GM12878 (cell line): ENCODE measurements around the gene MEDAG. TPM values are rescaled to one million over a fixed set of nuclear protein-coding genes. Genes with fewer than 3 reads are reported as not detected.

ENCODE experiments used
- ATAC-seq: fragments of 200-7000 bp; cut with Tn5 transposase; 3 replicates; pipeline ENCODE4 v1.9.1; 2020; ENCODE audit warnings: mild to moderate bottlenecking, moderate library complexity
- BruUV-seq: library from RNA; stranded (reverse); fragments of 400-500 nt; replicated peaks from 2 replicates; lab custom pipeline; 2021; lab: Mats Ljungman, UMichigan
- CTCF ChIA-PET: fragments of 300-600 bp; sonication (Branson Sonifier 250); formaldehyde crosslinking; extraction: SDS; loops from one replicate; lab custom pipeline; 2021; ENCODE audit warnings: inconsistent platforms; lab: Yijun Ruan, JAX
- POLR2A ChIA-PET: fragments of 350-600 bp; formaldehyde crosslinking; extraction: SDS; loops from one replicate; lab custom pipeline; 2021; ENCODE audit warnings: inconsistent platforms; lab: Charles Lee
- RAD21 ChIA-PET: fragments of 300-600 bp; sonication (Branson Sonifier 250); formaldehyde crosslinking; loops from one replicate; lab custom pipeline; 2023; ENCODE audit warnings: antibody characterized with exemption; ENCODE audit not compliant: unreplicated experiment; lab: Charles Lee
- SMC1A ChIA-PET: fragments of 300-600 bp; sonication (Branson Sonifier 250); formaldehyde crosslinking; loops from one replicate; lab custom pipeline; 2023; ENCODE audit not compliant: unreplicated experiment, uncharacterized antibody; lab: Charles Lee
- DNase-seq: peaks from one replicate; pipeline ENCODE4 v3.0.0-alpha.2; 2011; ENCODE audit warnings: low read depth, low spot score
- FAIRE-seq: peaks from 3 replicates; lab custom pipeline; 2011; peaks lifted over from hg19 to GRCh38; lab: Jason Lieb, UNC
- H2AFZ ChIP-seq: 2 replicates; pipeline ENCODE4 v1.6.0; 2011; ENCODE audit warnings: low read depth, low read length, control low read depth; ENCODE audit not compliant: control insufficient read depth
- H3K27ac ChIP-seq: 2 replicates; pipeline ENCODE4 v1.5.1; 2011; ENCODE audit warnings: control low read depth; ENCODE audit not compliant: control insufficient read depth, insufficient read depth
- H3K27me3 ChIP-seq, 2 experiments: replicated peaks in 1 of 2; 2 replicates each; pipeline versions ENCODE4 v1.6.0 to v1.6.1; 2011; ENCODE audit warnings: low read length in 1 of 2; ENCODE audit not compliant: control insufficient read depth in 2 of 2, insufficient read depth in 2 of 2
- H3K36me3 ChIP-seq, 2 experiments: 2 replicates each; pipeline ENCODE4 v1.5.1; 2011; ENCODE audit warnings: low read length in 1 of 2; ENCODE audit not compliant: control insufficient read depth in 2 of 2, insufficient read depth in 2 of 2
- H3K4me1 ChIP-seq: 2 replicates; pipeline ENCODE4 v1.6.1; 2011; ENCODE audit warnings: mild to moderate bottlenecking, low read length, moderate library complexity, mixed read lengths; ENCODE audit not compliant: control insufficient read depth, insufficient read depth
- H3K4me2 ChIP-seq: 2 replicates; pipeline ENCODE4 v1.6.0; 2011; ENCODE audit warnings: control low read depth; ENCODE audit not compliant: control insufficient read depth, insufficient read depth
- H3K4me3 ChIP-seq: fragments of 200-600 bp; sonication (generic); 2 replicates; pipeline ENCODE4 v1.5.1; 2016
- H3K79me2 ChIP-seq: 2 replicates; pipeline ENCODE4 v1.6.0; 2011; ENCODE audit warnings: low read length; ENCODE audit not compliant: control insufficient read depth, insufficient read depth
- H3K9ac ChIP-seq: 2 replicates; pipeline ENCODE4 v1.8.0; 2011; ENCODE audit warnings: low read length, control low read depth, mixed read lengths; ENCODE audit not compliant: control insufficient read depth, insufficient read depth
- H3K9me3 ChIP-seq: replicated peaks from 3 replicates; pipeline ENCODE4 v1.5.1; 2011; ENCODE audit warnings: mild to moderate bottlenecking, low read length; ENCODE audit not compliant: control insufficient read depth, insufficient read depth
- H4K20me1 ChIP-seq: 2 replicates; pipeline ENCODE4 v1.6.0; 2011; ENCODE audit not compliant: control insufficient read depth, insufficient read depth
- BRCA1 ChIP-seq: IDR thresholded peaks from 2 replicates; pipeline ENCODE4 v1.6.1; 2011; ENCODE audit warnings: low read depth, low read length, improper control_type of control experiment
- CHD2 ChIP-seq: IDR thresholded peaks from 2 replicates; pipeline ENCODE4 v1.6.1; 2011; ENCODE audit warnings: low read depth, low read length, improper control_type of control experiment, borderline replicate concordance
- ELK1 ChIP-seq: IDR thresholded peaks from 2 replicates; pipeline ENCODE4 v1.6.1; 2012; ENCODE audit warnings: low read depth, low read length, improper control_type of control experiment
- NFYB ChIP-seq: IDR thresholded peaks from 2 replicates; pipeline ENCODE4 v1.6.1; 2011; ENCODE audit warnings: low read depth, mild to moderate bottlenecking, low read length, improper control_type of control experiment, moderate library complexity; ENCODE audit not compliant: insufficient read depth
- RCOR1 ChIP-seq: conservative IDR thresholded peaks from 2 replicates; pipeline ENCODE4 v1.6.1; 2012; ENCODE audit warnings: low read depth, low read length, improper control_type of control experiment
- SRF ChIP-seq, 2 experiments: IDR thresholded peaks; 2 replicates each; pipeline ENCODE4 v1.6.1; 2011; ENCODE audit warnings: low read depth in 2 of 2, low read length in 2 of 2, mild to moderate bottlenecking in 1 of 2, moderate library complexity in 1 of 2
- TARDBP ChIP-seq: IDR thresholded peaks from 2 replicates; pipeline ENCODE4 v1.6.1; 2016; ENCODE audit warnings: borderline replicate concordance
- WGBS: methylation state at CpG from one replicate; pipeline ENCODE4 v1.1.6; 2016; ENCODE audit warnings: low lambda C conversion rate; ENCODE audit not compliant: insufficient replicate concordance, insufficient coverage; ENCODE audit errors: missing lambda C conversion rate; 5-methylcytosine and 5-hydroxymethylcytosine counted together
- in situ Hi-C: fragments of 300-500 bp; cut with MboI; formaldehyde crosslinking; loops from 9 replicates; pipeline ENCODE4 v1.14.3; 2018; ENCODE audit warnings: mixed read lengths
- intact Hi-C: fragments of 100-400 bp; cut with micrococcal nuclease; formaldehyde crosslinking; loops from one replicate; pipeline ENCODE4 v1.14.2; 2022; ENCODE audit not compliant: unreplicated experiment
- polyA plus RNA-seq, 11 experiments: library from polyadenylated mRNA; depleted of rRNA in 4 of 11; unstranded in 6 of 11; stranded (reverse) in 5 of 11; fragments of >200 nt; fragmentation: Nextera tagmentation in 4 of 11; fragmentation: Illumina TruSeq in 1 of 11; extraction: Ambion mirVana in 4 of 11; extraction: Trizol in 1 of 11; gene quantifications; 1 replicate in 1 of 11; 2 replicates in 10 of 11; pipeline versions ENCODE4 v1.2.1 to v1.2.3, GENCODE V29; 2011 to 2016; ENCODE audit warnings: inconsistent platforms in 2 of 11, missing spikeins in 2 of 11, low read depth in 1 of 11
- total RNA-seq, 4 experiments: library from RNA; depleted of rRNA in 3 of 4; stranded (reverse); fragments of >200 nt in 3 of 4; fragmentation: Illumina TruSeq in 1 of 4; extraction: Trizol in 1 of 4; gene quantifications; 2 replicates each; pipeline versions ENCODE4 v1.2.1 to v1.2.3, GENCODE V29; 2013 to 2021

MEDAG gene
- total and polyA plus RNA-seq, 10 of the 15 experiments (the other 5 are each of a cell fraction or from before 2014, with no cell fraction given): 0.03 TPM; not detected in 9

- 59% methylated on average over 5 of the region's 5 CpGs for WGBS
- intact Hi-C loops: no loop called here
- CTCF ChIA-PET: no interaction called here
Observed at GRCh38 chr13:30884543-30884942, 21.5 kb upstream of the MEDAG start.

DNA sequence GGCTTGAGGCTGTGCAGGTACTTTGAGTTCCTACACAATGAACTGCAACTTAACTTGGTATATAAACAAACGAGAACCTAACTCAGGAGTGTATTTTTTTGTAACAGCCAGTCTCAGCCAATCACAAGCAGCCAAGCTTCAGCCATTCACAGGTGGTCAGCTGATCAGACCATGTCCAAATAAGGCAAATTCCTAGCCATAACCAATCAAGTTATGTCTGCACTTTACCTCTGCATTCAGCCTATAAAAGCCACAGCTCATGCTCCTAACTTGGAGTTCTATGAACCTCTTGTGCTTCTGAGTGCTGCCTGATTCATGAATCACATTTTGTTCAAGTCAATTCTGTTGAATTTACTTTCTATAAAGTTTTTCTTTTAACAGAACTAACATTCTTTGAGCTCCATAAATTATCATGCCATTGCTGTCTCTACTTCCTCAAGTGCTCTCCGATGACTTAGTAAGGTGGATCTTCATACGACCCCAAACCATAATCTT, 16.8 kb upstream of the MEDAG start:
- DNase-seq: no peak
- Histone ChIP-seq H2AFZ (no peak overlapping the region), H4K20me1 (no peaks in the 10 kb centered on the region), H3K4me2 (no peak overlapping the region), H3K27me3 (no peaks in the 10 kb centered on the region; a peak in 1 of 4 replicates), H3K27ac (no peak overlapping the region), H3K9me3 (no peaks in the 10 kb centered on the region; the same call in 2 of the 3 replicates), H3K9ac (no peak overlapping the region), H3K36me3 (no peaks in the 10 kb centered on the region), H3K4me1 (no peaks in the 10 kb centered on the region), H3K79me2 (no peaks in the 10 kb centered on the region), H3K4me3 (no peak overlapping the region)
- FAIRE-seq: no peak
- ChIA-PET SMC1A (no interaction called here), POLR2A (no interaction called here), RAD21 (no interaction called here), CTCF (no interaction called here)
- 54% methylated on average over 3 of the region's 3 CpGs for WGBS
- intact Hi-C loops (no loop called here), in situ Hi-C loops (no loop called here)
- no peak for ATAC-seq
- TF ChIP-seq BRCA1 (no peak), SRF (IDR thresholded peaks at IDR 0.05; ENCODE audit: low read depth in 2 of 2, low read length in 2 of 2) (peak in 1 of 2 experiments; percentile 48; a peak in 1 of 4 replicates)
- no TSS peak for BruUV-seq

More at GRCh38 chr13:30884543-30884942, 21.5 kb upstream of the MEDAG start:
- in situ Hi-C loops: no loop called here
- RAD21 ChIA-PET: no interaction called here
- Histone ChIP-seq H3K4me1 (no peaks in the 10 kb centered on the region), H3K4me3 (no peak overlapping the region), H3K36me3 (no peaks in the 10 kb centered on the region), H3K79me2 (no peaks in the 10 kb centered on the region), H3K4me2 (no peak overlapping the region), H2AFZ (no peak overlapping the region), H3K27ac (no peak overlapping the region), H3K27me3 (peaks cover 1 to 11% of the 10 kb centered on the region in 2 experiments; a peak in 3 of 4 replicates), H4K20me1 (no peaks in the 10 kb centered on the region; the same call in 1 of the 2 replicates), H3K9me3 (no peaks in the 10 kb centered on the region; the same call in 2 of the 3 replicates), H3K9ac (no peak overlapping the region)
- ATAC-seq: no peak
- no peak for DNase-seq
- SMC1A ChIA-PET: no interaction called here
- no TSS peak for BruUV-seq
- no peak for FAIRE-seq
- TF ChIP-seq RCOR1: no peak
- no peak for TF ChIP-seq NFYB
- TF ChIP-seq CHD2: no peak
- TF ChIP-seq ELK1: no peak
- no peak for TF ChIP-seq TARDBP
- POLR2A ChIA-PET: no interaction called here
